GM21423 (cell line): ENCODE data around the gene DCC.
"Not testable (repeated sequence)": the region's sequence is repeated elsewhere in the genome, so short reads cannot be mapped to it uniquely, and the experiment has no call there.

ENCODE experiments used
- ATAC-seq: cut with Tn5 transposase; IDR thresholded peaks from one replicate; pipeline ENCODE4 v1.9.1; 2021; ENCODE audit warnings: mild to moderate bottlenecking, moderate library complexity; ENCODE audit not compliant: unreplicated experiment

The DCC gene

GRCh38 chr18:53458268-53458667, 1118.3 kb downstream of the DCC start:
- no peak for ATAC-seq

DNA sequence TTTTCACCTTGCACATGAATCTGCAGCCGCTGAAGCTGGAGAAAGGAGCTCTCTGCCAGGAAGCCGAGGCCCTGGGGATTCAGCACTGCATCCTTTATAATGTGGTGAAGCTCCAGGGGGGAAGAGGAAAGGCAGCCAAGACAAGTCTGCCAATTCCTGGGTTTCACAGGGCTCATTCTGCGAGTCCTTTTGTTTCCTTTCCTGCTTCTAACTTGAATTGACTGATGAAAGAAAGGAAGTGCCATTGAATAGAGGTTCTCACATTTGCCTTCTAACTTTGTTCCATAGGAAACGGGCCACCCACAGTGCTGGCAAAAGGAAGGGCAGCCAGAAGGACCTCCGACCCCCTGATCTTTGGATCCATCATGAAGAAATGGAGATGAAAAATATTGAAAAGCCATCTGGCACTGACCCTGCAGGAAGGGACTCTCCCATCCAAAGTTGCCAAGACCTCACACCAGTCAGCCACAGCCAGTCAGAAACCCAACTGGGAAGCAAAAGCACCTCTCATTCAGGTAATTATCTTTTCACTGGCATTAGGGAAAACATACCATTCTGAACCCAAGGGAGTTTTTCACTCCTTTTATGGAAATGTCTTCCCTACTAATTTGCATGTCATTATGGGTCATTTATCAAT, 1119.1 kb downstream of the DCC start:
- ATAC-seq: no peak

GRCh38 chr18:53467756-53468155, 1127.8 kb downstream of the DCC start:
- ATAC-seq: no peak

GRCh38 chr18:53468173-53468572, 1128.2 kb downstream of the DCC start:
- ATAC-seq: not testable (repeated sequence)

- no peak for ATAC-seq
These were observed 1132.5 kb downstream of the DCC start for GRCh38 chr18:53472546-53472945.

DNA sequence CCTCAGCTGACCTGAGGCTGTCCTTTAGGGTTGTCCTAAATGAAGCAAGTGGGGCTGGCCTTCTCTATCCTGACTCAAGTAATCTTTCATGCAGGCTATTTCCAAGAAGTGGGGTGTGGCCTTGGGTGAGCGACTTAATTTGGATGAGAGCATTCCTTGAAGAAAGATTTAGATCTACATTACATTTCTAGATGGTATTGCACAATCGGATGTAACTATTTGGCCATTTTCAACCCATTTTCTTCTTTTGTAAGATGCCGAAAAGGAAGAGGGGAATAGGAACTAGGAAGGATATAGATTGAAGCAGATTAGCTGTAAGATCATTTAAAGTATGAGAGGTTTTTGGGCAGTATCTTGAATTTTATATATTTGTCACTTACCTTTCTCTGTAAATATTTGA, 1138.2 kb downstream of the DCC start:
- no peak for ATAC-seq

DNA sequence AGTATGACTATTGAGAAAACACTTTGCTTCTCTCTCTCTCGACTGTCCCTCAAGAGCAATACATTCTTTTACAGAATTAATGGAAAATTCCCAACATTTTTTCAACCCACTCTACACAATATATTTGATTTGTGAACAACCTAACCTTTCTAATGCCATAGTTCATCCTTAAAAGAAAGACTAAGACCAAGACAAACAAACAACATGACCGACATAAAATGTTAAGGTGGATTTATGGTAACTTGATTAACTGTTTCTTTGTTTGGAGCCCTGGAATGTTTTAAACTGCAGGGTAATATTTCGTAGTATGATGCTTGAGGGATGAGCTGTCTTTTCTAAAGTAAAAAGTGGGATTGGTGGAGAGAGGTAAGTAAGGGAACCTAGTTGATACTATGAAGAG, 1146.3 kb downstream of the DCC start:
- no peak for ATAC-seq

- ATAC-seq: no peak
These were observed 1149.3 kb downstream of the DCC start for GRCh38 chr18:53489266-53489665.

GRCh38 chr18:53490019-53490418, 1150.0 kb downstream of the DCC start:
- ATAC-seq: no peak

DNA sequence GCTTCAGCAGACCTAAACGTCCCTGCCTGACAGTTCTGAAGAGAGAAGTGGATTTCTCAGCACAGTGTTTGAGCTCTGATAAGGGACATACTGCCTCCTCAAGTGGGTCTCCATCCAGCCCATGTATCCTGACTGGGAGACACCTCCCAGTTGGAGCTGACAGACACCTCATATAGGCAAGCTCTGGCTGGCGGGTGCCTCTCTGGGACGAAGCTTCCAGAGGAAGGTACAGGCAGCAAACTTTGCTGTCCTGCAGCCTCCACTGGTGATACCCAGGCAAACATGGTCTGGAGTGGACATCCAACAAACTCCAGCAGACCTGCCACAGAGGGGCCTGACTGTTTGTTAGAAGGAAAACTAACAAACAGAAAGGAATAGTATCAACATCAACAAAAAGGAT, 1156.0 kb downstream of the DCC start:
- no peak for ATAC-seq

DNA sequence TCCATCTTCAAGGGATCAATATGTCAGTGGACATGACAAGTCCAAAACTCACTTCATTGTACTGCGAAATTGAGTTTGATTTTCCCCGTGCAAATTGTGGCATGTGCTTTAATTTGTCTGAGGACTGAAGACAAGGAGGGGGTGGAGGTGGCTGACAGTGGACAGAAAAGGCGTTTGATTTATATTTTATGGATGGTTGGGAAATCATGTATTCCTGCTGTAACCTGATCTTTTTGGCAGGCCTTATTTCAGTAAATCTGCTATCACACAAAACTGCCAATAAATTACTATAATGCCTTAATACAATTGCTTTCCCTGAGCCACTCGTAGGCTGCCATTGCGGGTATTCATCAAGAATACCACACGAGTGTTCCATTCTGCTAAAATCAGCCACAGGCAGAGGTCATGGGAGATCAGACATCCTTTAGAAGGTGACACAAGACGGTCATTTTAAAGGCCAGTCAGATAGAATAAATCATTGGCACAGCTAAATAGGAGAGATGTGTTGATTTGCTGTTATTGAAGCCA, 1164.0 kb downstream of the DCC start:
- ATAC-seq: no peak

DNA sequence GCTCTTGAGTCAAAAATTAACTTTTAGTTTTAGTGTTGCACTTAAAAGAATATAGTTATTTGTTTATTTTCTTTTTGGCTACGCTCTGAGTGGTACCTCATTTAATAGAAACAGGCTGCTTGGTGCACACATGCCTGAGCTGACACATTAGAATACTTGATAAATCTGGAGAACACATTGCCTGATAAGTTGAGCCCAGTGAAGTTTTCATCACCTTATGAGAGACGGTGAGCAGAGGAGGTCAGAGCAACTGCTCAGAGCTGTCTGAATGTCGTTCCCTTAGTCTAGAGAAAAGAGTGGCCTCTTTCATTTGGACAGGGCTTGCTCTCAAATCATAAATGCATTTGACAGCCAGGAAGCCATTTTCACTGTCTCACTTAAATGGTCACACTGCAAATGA, 1168.5 kb downstream of the DCC start:
- no peak for ATAC-seq

- no peak for ATAC-seq
These were observed 1169.9 kb downstream of the DCC start for GRCh38 chr18:53509886-53510285.

DNA sequence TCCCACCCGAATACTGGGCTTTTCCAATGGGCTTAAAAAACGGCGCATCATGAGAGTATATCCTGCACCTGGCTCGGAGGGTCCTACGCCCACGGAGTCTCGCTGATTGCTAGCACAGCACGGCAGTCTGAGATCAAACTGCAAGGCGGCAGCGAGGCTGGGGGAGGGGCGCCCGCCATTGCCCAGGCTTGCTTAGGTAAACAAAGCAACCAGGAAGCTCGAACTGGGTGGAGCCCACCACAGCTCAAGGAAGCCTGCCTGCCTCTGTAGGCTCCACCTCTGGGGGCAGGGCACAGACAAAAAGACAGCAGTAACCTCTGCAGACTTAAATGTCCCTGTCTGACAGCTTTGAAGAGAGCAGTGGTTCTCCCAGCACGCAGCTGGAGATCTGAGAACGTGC, 1171.7 kb downstream of the DCC start:
- ATAC-seq: not testable (repeated sequence)

DNA sequence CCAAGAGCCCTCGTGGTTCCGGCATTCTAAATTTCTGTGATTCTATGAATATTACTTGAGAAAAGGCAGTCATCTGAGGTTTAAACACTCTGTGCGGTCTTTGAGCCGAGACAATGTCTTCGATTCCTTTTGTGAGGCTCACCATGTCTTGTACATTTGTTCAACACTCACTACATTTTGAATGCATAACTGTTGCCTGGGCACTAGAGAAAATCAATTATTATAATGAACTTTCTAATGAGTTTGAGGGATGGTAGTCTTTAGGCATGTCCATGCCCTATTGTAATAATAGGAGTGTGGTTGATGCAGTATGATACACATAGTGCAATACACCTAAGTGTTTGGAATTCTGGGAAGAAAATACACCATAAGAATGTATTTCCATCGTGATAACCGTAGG, 1181.1 kb downstream of the DCC start:
- ATAC-seq: no peak

DNA sequence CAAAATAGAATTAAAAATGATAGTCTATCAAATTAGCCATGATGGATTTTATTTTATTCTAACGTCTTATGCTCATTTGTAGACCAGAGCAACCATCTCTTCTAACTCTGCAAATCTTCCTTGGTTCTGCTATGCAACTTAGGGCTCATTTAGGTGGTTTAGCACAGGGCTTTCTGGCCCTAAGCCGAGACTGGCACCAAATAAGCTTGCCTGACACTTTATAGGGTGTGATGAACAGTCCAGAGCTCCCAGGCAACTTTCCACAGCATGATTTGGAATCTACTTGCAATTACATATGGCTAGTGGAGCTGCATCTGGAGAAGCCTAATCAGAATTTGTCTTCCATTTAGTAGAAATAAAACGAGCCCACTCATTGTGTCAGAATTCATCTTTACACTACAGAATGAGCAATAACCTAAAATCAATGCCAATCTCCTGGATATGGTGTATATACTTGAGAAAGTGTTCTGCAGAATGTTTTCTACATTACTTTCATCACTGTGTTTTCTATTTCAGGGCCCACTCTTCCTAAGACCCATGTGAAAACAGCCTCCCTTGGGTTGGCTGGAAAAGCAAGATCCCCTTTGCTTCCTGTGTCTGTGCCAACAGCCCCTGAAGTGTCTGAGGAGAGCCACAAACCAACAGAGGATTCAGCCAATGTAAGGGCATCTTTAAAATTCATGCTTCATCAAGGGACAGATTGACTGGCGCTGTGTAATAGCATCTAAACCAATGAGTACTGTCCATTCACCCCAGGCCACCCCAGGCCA, 1186.3 kb downstream of the DCC start:
- ATAC-seq: no peak

- no peak for ATAC-seq
These were observed 1187.4 kb downstream of the DCC start for GRCh38 chr18:53527365-53527764.

- no peak for ATAC-seq
These were observed 1191.2 kb downstream of the DCC start for GRCh38 chr18:53531187-53531586.

DNA sequence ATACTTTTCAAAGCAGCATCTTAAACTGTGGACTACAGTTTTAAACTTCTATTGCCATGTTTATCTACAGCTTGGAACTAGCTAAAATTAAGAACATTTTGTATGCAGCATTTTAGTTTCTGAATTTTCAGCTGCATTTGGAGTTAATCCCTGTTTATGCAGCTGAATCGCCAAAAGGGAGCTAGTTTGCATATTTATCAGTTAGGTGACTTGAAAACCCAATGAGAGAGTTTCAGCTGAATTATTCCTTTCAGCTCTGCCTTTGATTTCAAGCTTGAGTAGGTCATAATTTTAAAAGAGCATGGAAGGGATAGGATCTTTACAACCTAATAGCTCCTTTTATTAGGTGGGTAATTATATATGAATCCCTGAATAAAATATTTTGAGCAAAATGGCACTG, 1191.9 kb downstream of the DCC start:
- no peak for ATAC-seq

DNA sequence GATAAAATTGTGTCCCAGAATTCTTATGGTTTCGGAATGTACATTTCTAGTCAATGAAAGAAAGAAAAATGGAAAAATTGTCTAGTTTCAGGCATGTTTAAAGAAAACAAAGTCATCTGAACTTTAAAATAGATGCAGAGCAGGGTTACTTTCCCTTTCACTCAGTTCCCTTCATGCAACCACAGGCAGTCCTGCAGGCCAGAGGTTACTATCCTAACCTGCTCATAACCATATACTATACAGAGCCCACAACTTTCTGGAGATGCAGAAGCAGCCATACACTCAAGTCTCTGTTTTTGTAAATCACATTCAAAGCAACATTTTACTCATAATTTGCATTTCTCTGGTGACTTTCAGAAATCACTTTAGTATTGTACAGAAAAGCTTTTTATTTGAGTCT, 1194.2 kb downstream of the DCC start:
- ATAC-seq: no peak

GRCh38 chr18:53534695-53535094, 1194.7 kb downstream of the DCC start:
- no peak for ATAC-seq

DNA sequence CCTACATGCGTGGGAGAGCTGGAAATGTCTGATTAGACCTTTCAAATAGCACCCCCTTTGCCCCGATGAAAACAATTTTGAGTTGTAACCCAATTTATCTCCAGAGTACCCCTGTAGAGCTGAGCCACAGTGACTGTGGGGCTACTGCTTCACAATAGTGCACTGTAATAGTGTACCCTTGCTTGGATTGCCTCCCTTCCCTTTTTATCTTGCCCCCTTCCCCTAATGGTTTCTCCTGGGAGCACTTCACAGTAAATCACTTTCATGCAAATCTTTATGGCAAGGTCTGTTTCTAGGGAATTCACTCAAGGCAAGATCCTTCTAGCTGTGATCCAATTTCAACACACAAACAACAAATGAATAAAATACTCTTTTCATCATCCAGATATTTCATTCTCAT, 1196.9 kb downstream of the DCC start:
- ATAC-seq: no peak
